GM18511 (cell line): Measurements from ENCODE around the gene PCDHGA3.
"Not testable (repeated sequence)": the region's sequence is repeated elsewhere in the genome, so short reads cannot be mapped to it uniquely, and the experiment has no call there.

Experiments used
- ATAC-seq: cut with Tn5 transposase; IDR thresholded peaks from one replicate; pipeline ENCODE4 v1.9.1; 2021; ENCODE audit warnings: mild to moderate bottlenecking, moderate library complexity; ENCODE audit not compliant: unreplicated experiment

Gene PCDHGA3

DNA sequence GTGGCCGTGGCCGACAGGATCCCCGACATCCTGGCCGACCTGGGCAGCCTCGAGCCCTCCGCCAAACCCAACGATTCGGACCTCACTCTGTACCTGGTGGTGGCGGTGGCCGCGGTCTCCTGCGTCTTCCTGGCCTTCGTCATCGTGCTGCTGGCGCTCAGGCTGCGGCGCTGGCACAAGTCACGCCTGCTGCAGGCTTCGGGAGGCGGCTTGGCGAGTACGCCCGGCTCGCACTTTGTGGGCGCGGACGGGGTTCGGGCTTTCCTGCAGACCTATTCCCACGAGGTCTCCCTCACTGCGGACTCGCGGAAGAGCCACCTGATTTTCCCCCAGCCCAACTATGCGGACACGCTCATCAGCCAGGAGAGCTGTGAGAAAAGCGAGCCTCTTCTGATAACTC, 2.4 kb downstream of the PCDHGA3 start:
- not testable (repeated sequence) for ATAC-seq

DNA sequence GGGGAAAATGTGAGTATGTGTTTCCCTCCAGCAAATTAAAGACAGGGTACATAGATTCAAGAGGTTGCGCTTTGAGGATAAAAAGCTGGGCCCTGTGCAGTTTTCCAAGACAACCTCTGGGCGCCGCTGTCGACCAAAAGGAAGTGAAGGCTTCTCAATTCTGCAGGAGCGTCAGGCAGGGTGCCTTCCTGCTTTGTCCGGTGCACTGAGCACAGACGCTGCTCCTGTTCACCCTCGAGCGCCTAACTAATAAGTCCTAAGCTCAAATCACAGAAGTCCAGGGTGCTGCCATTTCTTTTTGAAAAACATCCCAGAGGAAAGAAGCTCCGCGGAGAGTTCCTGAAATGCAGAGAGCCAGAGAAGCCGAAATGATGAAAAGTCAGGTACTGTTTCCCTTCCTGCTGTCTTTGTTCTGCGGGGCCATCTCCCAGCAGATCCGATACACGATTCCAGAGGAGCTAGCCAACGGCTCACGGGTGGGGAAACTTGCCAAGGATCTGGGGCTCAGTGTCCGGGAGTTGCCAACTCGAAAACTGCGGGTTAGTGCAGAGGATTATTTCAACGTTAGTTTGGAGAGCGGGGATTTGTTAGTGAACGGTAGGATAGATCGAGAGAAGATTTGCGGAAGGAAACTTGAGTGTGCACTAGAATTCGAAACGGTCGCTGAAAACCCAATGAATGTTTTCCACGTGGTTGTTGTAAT, 6.4 kb downstream of the PCDHGA3 start, which contains the start of gene PCDHGB1:
Gene PCDHGB1 (plus strand): TSS at position 183 of the 703 bp plus-strand sequence. CDS start 162 bp downstream, at position 345.
- peak; percentile 87 for ATAC-seq

DNA sequence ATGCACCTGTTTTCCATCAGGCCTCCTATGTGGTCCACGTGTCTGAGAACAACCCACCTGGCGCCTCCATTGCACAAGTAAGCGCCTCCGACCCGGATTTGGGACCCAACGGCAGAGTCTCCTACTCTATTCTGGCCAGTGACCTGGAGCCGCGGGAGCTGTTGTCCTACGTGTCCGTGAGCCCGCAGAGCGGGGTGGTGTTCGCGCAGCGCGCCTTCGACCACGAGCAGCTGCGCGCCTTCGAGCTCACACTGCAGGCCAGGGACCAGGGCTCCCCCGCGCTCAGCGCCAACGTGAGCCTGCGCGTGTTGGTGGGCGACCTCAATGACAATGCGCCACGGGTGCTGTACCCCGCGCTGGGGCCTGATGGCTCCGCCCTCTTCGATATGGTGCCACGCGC, 8.0 kb downstream of the PCDHGA3 start:
- no peak for ATAC-seq

DNA sequence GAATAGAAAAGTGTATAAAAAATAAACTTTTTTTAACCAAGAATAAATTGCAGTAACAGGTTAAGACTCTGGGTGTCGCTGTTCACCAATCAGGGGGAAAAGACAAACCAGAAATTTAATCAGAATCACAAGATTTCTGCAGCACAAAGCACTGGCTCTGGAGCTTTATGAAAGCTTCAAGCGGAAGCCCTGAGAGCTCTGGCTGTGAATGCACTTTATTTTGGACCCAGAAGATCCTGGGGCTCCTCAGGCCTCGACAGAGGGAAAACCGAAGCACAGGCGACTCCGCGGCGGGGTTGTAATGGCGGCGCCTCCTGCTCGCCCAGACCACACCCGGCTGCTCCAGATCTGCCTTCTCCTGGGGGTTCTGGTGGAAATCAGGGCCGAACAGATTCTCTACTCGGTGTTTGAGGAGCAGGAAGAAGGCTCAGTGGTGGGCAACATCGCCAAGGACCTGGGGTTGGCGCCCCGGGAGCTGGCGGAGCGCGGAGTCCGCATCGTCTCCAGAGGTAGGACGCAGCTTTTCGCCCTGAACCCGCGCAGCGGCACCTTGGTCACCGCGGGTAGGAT, 11.4 kb downstream of the PCDHGA3 start, which contains the start of gene PCDHGA4:
Gene PCDHGA4 (plus strand): TSS at position 122 of the 570 bp plus-strand sequence. CDS start 87 bp downstream, at position 209.
- no peak for ATAC-seq

DNA sequence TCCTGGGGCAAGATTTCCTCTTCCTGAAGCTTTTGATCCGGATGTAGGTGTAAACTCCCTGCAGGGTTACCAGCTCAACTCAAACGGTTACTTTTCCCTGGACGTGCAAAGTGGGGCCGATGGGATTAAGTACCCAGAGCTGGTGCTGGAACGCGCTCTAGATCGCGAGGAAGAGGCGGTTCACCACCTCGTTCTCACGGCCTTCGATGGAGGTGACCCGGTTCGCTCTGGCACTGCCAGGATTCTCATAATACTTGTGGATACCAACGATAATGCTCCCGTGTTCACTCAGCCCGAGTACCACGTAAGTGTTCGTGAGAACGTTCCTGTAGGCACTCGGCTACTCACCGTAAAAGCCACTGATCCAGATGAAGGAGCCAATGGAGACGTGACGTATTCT, 12.0 kb downstream of the PCDHGA3 start:
- ATAC-seq, result no peak

DNA sequence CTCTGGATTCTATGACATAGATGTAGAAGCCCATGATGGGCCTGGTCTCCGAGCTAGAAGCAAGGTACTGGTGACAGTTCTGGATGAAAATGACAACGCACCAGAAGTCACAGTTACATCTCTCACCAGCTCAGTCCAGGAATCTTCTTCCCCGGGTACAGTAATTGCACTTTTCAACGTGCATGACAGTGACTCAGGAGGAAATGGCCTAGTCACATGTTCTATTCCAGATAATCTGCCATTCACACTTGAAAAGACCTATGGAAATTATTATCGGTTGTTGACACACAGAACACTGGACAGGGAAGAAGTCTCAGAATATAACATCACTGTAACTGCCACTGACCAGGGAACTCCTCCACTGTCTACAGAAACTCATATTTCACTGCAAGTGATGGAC, 12.5 kb downstream of the PCDHGA3 start:
- ATAC-seq, result no peak

DNA sequence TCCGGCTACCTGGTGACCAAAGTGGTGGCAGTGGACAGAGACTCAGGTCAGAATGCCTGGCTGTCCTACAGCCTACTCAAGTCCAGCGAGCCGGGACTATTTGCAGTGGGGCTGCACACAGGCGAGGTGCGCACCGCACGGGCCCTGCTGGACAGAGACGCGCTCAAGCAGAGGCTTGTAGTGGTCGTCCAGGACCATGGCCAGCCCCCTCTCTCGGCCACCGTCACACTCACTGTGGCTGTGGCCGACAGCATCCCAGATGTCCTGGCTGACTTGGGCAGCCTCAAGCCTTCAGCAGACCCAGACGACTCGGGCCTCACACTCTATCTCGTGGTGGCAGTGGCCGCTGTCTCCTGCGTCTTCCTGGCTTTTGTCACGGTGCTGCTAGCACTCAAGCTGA, 13.3 kb downstream of the PCDHGA3 start:
- no peak for ATAC-seq

DNA sequence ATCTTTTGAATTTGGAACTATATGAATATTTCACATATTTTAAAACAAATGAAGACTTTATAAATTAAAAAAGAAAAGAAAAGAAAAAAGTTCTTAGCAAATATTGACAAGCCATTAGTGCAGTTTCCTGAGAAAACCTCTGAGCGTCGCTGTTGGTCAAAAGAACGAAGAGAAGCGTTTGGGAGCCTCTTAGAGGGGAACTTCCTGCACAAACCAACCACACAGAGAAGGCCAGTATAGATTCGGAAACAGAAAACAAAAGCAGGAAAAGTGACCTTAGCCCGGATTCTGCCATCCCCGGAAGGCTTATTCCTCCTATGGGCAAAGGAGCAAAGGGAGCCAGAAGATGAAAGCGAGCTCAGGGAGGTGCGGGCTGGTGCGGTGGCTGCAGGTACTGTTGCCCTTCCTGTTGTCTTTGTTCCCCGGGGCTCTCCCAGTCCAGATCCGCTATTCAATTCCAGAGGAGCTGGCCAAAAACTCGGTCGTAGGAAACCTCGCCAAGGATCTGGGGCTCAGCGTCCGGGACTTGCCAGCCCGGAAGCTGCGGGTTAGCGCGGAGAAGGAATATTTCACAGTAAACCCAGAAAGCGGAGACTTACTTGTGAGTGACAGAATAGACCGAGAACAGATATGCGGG, 16.3 kb downstream of the PCDHGA3 start, which contains the start of gene PCDHGB2:
Gene PCDHGB2 (plus strand): TSS at position 205 of the 637 bp plus-strand sequence. CDS start 142 bp downstream, at position 347.
- ATAC-seq, result peak; percentile 91

DNA sequence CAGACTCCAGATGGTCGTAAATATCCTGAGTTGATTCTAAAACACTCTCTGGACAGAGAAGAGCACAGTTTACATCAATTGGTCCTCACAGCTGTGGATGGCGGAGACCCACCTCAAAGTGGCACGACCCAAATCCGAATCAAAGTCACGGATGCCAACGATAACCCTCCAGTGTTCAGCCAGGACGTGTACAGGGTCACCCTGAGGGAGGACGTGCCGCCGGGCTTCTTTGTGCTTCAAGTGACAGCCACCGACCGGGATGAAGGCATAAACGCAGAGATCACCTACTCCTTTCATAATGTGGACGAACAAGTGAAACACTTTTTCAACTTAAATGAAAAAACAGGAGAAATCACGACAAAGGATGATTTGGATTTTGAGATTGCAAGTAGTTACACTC, 17.1 kb downstream of the PCDHGA3 start:
- ATAC-seq, result no peak

DNA sequence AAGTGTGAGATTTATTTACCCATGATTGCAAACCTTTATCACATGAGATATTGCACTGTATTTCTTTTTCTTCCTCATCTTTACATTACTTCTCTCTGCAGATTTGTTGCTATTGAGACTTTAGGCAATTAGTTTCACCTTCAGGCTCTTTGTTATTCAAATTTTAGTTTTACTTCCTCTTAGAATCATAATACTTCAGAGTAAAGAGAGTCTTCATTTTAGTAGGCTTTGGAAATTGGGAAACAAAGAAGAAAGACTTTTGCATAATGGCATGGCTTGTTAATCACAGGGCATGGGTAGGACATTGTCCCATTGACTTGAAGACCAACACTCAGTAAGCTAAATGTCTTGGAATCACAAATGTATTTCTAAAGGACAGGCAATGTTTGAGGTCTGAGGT, 19.1 kb downstream of the PCDHGA3 start:
- ATAC-seq, result no peak

DNA sequence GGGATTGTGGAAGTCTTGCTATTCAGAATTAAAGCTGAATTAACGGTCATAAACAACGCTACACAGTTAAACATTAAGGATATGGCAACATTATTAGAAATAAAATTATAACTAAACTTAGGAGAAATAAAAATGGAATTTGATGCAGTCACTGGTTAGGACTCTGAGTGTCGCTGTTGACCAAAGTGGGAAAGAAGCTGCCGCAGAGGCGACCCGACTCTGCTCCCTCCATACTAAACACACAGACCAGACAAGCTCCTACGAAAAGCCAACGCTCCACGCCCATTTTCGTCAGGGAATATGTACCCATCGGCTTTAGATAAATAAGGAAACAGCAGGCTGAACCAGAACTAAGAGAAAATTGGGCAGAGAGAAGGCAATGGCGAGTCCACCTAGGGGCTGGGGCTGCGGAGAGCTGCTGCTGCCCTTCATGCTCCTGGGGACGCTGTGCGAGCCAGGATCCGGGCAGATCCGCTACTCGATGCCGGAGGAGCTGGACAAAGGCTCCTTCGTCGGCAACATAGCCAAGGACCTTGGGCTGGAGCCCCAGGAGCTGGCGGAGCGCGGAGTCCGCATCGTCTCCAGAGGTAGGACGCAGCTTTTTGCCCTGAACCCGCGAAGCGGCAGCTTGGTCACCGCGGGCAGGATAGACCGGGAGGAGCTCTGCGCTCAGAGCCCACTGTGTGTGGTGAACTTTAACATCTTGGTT, 20.5 kb downstream of the PCDHGA3 start, which contains the start of gene PCDHGA5:
Gene PCDHGA5 (plus strand): TSS at position 211 of the 709 bp plus-strand sequence. CDS start 169 bp downstream, at position 380.
- no peak for ATAC-seq

DNA sequence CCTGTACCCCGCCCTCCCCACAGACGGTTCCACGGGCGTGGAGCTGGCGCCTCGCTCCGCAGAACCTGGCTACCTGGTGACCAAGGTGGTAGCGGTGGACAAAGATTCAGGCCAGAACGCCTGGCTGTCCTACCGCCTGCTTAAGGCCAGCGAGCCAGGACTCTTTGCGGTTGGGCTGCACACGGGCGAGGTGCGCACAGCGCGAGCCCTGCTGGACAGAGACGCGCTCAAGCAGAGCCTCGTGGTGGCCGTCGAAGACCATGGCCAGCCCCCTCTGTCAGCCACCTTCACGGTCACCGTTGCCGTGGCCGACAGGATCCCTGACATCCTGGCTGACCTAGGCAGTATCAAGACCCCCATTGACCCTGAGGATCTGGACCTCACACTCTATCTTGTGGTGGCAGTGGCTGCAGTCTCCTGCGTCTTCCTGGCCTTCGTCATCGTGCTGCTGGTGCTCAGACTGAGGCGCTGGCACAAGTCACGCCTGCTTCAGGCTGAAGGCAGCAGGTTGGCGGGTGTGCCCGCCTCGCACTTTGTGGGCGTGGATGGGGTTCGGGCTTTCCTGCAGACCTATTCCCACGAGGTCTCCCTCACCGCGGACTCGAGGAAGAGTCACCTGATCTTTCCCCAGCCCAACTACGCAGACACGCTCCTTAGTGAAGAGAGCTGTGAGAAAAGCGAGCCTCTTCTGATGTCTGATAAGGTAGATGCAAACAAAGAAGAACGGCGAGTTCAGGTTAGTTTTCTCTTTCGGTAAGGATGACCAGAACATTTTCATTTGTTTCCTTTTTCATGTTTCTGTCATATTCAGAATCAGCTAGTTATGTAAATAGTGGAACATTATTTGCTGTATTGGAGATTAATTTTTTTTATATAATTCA, 22.6 kb downstream of the PCDHGA3 start:
- ATAC-seq, result no peak

DNA sequence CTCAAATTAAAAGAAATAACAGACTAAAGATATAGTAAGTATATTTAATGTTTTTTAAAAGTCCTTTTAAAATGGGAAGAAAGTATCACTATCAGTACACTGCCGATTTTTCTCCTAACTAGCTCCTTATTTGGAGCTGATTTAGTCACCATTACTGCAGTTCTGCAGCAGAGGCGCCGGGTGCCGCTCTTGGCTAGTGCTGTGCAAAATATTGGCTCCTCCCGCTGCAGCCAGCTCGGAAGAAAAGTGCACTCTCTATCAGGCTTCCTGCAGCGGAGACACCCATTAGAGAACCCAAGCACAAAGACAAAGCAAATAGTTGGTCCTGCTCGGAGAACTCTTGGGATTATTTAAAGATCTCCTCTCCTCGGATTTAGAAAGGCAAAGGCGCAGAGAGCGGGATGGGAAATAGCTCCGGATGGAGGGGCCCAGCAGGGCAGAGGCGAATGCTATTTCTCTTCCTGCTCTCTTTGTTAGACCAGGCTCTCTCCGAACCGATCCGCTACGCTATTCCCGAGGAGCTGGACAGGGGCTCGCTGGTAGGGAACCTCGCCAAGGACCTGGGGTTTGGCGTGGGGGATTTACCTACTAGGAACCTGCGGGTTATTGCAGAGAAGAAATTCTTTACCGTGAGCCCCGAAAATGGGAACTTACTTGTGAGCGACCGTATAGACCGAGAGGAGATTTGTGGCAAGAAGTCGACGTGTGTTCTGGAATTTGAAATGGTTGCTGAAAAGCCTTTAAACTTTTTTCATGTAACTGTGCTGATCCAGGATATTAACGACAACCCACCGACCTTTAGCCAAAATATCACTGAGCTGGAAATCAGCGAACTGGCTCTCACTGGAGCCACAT, 26.6 kb downstream of the PCDHGA3 start, which contains the start of gene PCDHGB3:
Gene PCDHGB3 (plus strand): TSS at position 249 of the 855 bp plus-strand sequence. CDS start 153 bp downstream, at position 402.
- no peak for ATAC-seq

DNA sequence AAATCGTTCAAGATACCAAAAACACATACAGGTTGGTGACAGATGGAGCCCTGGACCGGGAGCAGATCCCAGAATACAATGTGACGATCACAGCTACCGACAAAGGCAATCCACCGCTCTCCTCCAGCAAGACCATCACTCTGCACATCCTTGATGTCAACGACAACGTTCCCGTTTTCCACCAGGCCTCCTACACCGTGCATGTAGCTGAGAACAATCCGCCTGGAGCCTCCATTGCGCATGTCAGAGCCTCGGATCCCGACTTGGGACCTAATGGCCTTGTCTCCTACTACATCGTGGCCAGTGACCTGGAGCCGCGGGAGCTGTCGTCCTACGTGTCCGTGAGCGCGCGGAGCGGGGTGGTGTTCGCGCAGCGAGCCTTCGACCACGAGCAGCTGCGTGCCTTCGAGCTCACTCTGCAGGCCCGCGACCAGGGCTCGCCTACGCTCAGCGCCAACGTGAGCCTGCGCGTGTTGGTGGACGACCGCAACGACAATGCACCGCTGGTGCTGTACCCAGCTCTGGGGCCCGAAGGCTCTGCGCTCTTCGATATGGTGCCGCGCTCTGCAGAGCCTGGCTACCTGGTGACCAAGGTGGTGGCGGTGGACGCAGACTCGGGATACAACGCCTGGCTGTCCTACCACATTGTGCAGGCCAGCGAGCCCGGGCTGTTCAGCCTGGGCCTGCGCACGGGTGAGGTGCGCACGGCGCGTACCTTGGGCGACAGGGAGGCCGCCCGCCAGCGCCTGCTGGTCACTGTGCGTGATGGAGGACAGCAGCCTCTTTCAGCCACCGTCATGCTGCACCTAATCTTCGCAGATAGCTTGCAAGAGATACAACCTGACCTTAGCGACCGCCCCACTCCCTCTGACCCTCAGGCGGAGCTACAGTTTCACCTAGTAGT, 28.2 kb downstream of the PCDHGA3 start:
- no peak for ATAC-seq

DNA sequence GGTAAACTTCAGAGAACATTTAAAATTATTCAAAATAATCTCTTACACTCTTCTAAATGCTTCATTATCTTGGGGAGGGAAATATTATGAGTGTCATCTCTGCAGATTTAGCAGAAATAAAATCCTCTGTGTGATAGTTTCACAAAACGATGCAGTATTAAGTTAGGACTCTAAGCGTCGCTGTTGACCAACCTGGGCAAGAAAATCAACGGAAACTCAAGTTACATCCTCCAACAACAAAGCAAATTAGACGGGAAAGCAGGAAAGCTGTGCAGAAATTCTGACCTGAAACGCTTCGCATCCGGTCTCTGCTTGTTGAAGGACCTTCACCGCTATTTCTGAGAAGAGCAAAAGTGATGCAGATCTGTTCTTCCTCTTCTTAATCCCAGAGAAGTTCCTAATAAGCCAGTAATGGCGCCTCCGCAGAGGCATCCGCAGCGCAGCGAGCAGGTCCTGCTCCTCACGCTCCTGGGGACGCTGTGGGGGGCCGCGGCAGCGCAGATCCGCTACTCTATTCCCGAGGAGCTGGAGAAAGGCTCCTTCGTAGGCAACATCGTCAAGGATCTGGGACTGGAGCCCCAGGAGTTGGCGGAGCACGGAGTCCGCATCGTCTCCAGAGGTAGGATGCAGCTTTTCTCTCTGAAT, 30.2 kb downstream of the PCDHGA3 start, which contains the start of gene PCDHGA6:
Gene PCDHGA6 (plus strand): TSS at position 219 of the 645 bp plus-strand sequence. CDS start 193 bp downstream, at position 412.
- no peak for ATAC-seq

DNA sequence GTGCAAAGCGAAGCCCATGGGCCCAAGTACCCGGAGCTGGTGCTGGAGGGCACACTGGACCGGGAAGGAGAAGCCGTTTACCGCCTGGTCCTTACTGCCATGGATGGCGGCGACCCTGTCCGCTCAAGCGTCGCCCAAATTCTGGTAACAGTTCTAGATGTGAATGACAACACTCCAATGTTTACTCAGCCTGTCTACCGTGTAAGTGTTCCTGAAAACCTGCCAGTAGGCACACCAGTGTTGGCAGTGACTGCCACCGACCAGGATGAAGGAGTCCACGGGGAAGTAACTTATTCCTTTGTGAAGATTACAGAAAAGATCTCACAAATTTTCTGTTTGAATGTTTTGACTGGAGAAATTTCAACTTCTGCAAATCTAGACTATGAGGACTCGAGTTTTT, 31.0 kb downstream of the PCDHGA3 start:
- ATAC-seq, result no peak

DNA sequence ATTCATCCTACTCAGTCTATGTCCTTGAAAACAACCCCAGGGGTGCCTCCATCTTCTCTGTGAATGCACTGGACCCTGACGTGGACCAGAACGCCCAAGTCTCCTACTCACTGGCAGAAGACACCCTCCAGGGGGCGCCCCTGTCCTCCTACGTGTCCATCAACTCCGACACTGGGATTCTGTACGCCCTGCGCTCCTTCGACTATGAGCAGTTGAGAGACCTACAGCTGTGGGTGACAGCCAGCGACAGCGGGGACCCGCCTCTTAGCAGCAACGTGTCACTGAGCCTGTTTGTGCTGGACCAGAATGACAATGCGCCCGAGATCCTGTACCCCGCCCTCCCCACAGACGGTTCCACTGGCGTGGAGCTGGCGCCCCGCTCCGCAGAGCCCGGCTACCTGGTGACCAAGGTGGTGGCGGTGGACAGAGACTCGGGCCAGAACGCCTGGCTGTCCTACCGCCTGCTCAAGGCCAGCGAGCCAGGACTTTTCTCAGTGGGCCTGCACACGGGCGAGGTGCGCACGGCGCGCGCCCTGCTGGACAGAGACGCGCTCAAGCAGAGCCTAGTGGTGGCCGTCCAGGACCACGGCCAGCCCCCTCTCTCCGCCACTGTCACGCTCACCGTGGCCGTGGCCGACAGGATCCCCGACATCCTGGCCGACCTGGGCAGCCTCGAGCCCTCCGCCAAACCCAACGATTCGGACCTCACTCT, 32.0 kb downstream of the PCDHGA3 start:
- ATAC-seq, result not testable (repeated sequence)
